Activated CD8-positive, alpha-beta T cell treated with anti-CD3 and anti-CD28 coated beads, Interleukin-2, amount 10 ng/mL, durations not matched to agents 7 days and 5 days (primary cell): ENCODE measurements around the gene CRADD. TPM values are rescaled to one million over a fixed set of nuclear protein-coding genes. Genes with fewer than 3 reads are reported as not detected.

ENCODE experiments used
- ATAC-seq: fragments of 150-1000 bp; cut with Tn5 transposase; one replicate; pipeline ENCODE4 v1.10.0; 2021; ENCODE audit warnings: moderate library complexity
- CTCF ChIA-PET: fragments of 350-600 bp; sonication (Branson Sonifier 250); formaldehyde crosslinking; loops from one replicate; lab custom pipeline; 2021; ENCODE audit warnings: antibody characterized with exemption; lab: Charles Lee
- POLR2A ChIA-PET: fragments of 350-600 bp; sonication (Branson Sonifier 250); formaldehyde crosslinking; loops from one replicate; lab custom pipeline; 2021; ENCODE audit warnings: antibody characterized with exemption; lab: Charles Lee
- DNase-seq: peaks from one replicate; pipeline ENCODE4 v3.0.0-alpha.2; 2020
- H3K27ac Mint-ChIP-seq: one replicate; pipeline ENCODE4 v1.8.0; 2021; ENCODE audit warnings: mild to moderate bottlenecking, mixed read lengths
- H3K27me3 Mint-ChIP-seq: one replicate; pipeline ENCODE4 v1.8.0; 2021; ENCODE audit warnings: low read depth, mixed read lengths
- H3K36me3 Mint-ChIP-seq: one replicate; pipeline ENCODE4 v1.8.0; 2021; ENCODE audit warnings: low read depth, mixed read lengths
- H3K4me1 Mint-ChIP-seq: one replicate; pipeline ENCODE4 v1.8.0; 2021; ENCODE audit warnings: low read depth, mixed read lengths
- H3K4me3 Mint-ChIP-seq: one replicate; pipeline ENCODE4 v1.8.0; 2021; ENCODE audit warnings: mild to moderate bottlenecking, mixed read lengths
- H3K9me3 Mint-ChIP-seq: one replicate; pipeline ENCODE4 v1.8.0; 2022; ENCODE audit warnings: mixed read lengths; ENCODE audit not compliant: insufficient read depth
- total RNA-seq, 2 experiments: library from RNA; stranded (reverse); gene quantifications; one replicate each; pipeline ENCODE4 v1.2.3, GENCODE V29; 2021

Gene CRADD
- total RNA-seq, 2 experiments from 2014 or later: 10.8 to 14.6 TPM

DNA sequence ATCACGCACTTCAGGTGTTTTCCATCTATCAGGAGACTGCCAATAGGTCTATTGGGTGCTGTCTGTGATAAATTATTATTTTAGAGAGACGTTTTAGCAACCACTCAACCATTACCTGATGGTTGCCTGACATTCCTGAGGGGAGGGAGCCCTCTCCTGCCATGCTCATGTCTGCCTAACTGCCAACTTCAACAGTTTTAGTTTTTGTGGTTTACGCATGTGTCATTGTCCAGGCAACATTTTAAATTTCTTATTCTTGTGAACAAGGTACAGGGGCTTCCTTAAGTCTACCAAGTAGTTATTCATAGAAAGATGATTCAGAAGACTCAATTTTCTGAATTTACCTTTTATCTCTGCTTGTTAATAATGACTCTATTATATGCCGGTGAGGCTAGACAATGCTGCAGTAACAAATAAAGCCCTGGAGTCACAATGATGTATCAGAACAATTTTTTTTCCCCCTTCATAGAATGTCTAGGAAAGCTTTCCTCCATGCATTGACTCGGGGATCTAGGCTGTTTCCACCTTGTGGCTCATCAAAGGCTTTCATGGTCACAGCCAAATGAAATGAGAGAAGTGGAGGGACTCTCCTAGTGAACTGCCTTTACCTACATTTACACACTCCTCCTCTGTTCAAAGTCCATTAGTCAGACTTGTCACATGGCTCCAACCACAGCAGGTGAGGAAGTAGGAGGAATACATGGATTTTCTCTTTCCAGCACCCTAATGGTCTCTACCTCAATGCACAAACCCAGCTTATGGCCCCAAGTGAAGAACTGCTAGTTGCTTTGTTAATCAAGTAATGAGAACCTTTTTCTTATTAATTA lies 225.8 kb downstream of the CRADD start:
- no peaks in the 10 kb centered on the region for H3K36me3 Mint-ChIP-seq
- ChIA-PET CTCF (interaction anchor here (1.0 kb wide), 1 partner anchor 22 kb away, joined by 3 read pairs; no protein-coding TSS in a partner anchor), POLR2A (no interaction called here)
- DNase-seq: no peak
- peaks cover 39% of the 10 kb centered on the region for H3K4me1 Mint-ChIP-seq
- ATAC-seq: no peak
- H3K4me3 Mint-ChIP-seq: no peak overlapping the region
- H3K9me3 Mint-ChIP-seq: no peaks in the 10 kb centered on the region
- H3K27ac Mint-ChIP-seq: no peak overlapping the region
- H3K27me3 Mint-ChIP-seq: no peaks in the 10 kb centered on the region

DNA sequence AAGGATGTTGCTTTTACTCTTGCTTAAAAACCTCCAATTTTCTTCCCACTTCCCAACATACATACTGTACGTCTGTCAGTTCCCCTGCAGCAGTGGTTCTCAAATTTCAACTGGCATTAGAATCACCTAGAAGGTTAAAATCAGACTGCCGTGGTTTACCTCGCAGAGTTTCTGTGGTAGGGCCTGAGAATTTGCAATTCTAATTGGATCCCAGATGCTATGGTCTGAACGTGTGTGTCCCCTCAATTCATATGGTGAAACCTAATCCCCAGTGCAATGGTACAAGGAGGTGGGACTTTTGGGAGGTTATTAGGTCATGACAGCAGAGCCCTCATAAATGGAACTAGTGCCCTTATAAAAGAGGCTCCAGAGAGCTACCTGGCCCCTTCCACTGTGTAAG lies 226.9 kb downstream of the CRADD start:
- ChIA-PET CTCF (interaction anchor here (1.0 kb wide), 1 partner anchor 24 kb away, joined by 3 read pairs; no protein-coding TSS in a partner anchor), POLR2A (no interaction called here)
- H3K9me3 Mint-ChIP-seq: no peaks in the 10 kb centered on the region
- ATAC-seq (no peak), DNase-seq (no peak)
- H3K36me3 Mint-ChIP-seq: no peaks in the 10 kb centered on the region
- H3K27ac Mint-ChIP-seq: no peak overlapping the region
- H3K4me1 Mint-ChIP-seq: peaks cover 27% of the 10 kb centered on the region
- no peak overlapping the region for H3K4me3 Mint-ChIP-seq
- H3K27me3 Mint-ChIP-seq: no peaks in the 10 kb centered on the region

DNA sequence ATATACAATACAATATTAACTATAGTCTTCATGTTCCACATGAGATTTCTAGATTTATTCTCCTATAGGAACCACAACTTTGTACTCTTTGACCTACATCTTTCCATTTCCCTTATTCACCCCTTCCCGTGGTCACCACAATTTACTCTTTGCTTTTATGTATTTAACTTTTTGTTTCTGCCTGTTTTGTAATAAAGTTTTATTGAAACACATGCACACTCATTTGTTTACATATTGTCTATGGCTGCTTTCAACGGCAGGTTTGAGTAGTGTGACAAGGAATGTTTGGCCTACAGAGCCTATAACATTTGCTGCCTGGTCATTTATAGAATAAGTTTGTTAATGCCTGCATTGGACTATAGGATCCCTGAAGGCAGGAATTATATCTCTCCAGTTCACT lies 231.1 kb downstream of the CRADD start:
- Mint-ChIP-seq H3K27ac (no peak overlapping the region), H3K9me3 (no peaks in the 10 kb centered on the region), H3K4me1 (peaks cover 14% of the 10 kb centered on the region), H3K36me3 (no peaks in the 10 kb centered on the region), H3K4me3 (no peak overlapping the region), H3K27me3 (no peaks in the 10 kb centered on the region)
- POLR2A ChIA-PET: no interaction called here
- ATAC-seq (no peak), DNase-seq (no peak)
- CTCF ChIA-PET: no interaction called here

- DNase-seq: no peak
- Mint-ChIP-seq H3K4me1 (peaks cover 7% of the 10 kb centered on the region), H3K4me3 (no peak overlapping the region), H3K9me3 (no peaks in the 10 kb centered on the region), H3K27me3 (peaks cover 2% of the 10 kb centered on the region), H3K36me3 (no peaks in the 10 kb centered on the region), H3K27ac (no peak overlapping the region)
- POLR2A ChIA-PET: no interaction called here
- no peak for ATAC-seq
- CTCF ChIA-PET: no interaction called here
Measured at GRCh38 chr12:93908846-93909567, 231.8 kb downstream of the CRADD start.

GRCh38 chr12:93911396-93911795 lies 234.2 kb downstream of the CRADD start:
- Mint-ChIP-seq H3K27ac (no peak overlapping the region), H3K27me3 (peaks cover 5% of the 10 kb centered on the region), H3K9me3 (no peaks in the 10 kb centered on the region), H3K4me1 (no peaks in the 10 kb centered on the region), H3K4me3 (no peak overlapping the region), H3K36me3 (no peaks in the 10 kb centered on the region)
- DNase-seq (no peak), ATAC-seq (no peak)
- CTCF ChIA-PET: no interaction called here
- POLR2A ChIA-PET: no interaction called here

- Mint-ChIP-seq H3K27ac (no peak overlapping the region), H3K36me3 (no peaks in the 10 kb centered on the region), H3K27me3 (peaks cover 5% of the 10 kb centered on the region), H3K4me1 (no peaks in the 10 kb centered on the region), H3K9me3 (no peaks in the 10 kb centered on the region), H3K4me3 (no peak overlapping the region)
- ATAC-seq: no peak
- ChIA-PET POLR2A (no interaction called here), CTCF (no interaction called here)
- DNase-seq: no peak
Measured at GRCh38 chr12:93912086-93912733, 235.0 kb downstream of the CRADD start.

- Mint-ChIP-seq H3K27ac (no peak overlapping the region), H3K36me3 (no peaks in the 10 kb centered on the region), H3K4me1 (no peaks in the 10 kb centered on the region), H3K27me3 (peaks cover 5% of the 10 kb centered on the region), H3K4me3 (no peak overlapping the region), H3K9me3 (no peaks in the 10 kb centered on the region)
- DNase-seq: no peak
- ATAC-seq: no peak
- CTCF ChIA-PET: no interaction called here
- POLR2A ChIA-PET: no interaction called here
Measured at GRCh38 chr12:93913845-93914244, 236.7 kb downstream of the CRADD start.

- ChIA-PET CTCF (no interaction called here), POLR2A (no interaction called here)
- Mint-ChIP-seq H3K36me3 (no peaks in the 10 kb centered on the region), H3K4me1 (no peaks in the 10 kb centered on the region), H3K9me3 (no peaks in the 10 kb centered on the region), H3K27ac (no peak overlapping the region), H3K4me3 (no peak overlapping the region), H3K27me3 (peaks cover 5% of the 10 kb centered on the region)
- DNase-seq (no peak), ATAC-seq (no peak)
Measured at GRCh38 chr12:93914281-93914680, 237.1 kb downstream of the CRADD start.

- ATAC-seq (no peak), DNase-seq (no peak)
- Mint-ChIP-seq H3K4me3 (no peak overlapping the region), H3K27me3 (peaks cover 5% of the 10 kb centered on the region), H3K36me3 (no peaks in the 10 kb centered on the region), H3K4me1 (no peaks in the 10 kb centered on the region), H3K9me3 (no peaks in the 10 kb centered on the region), H3K27ac (no peak overlapping the region)
- POLR2A ChIA-PET: no interaction called here
- CTCF ChIA-PET: no interaction called here
Measured at GRCh38 chr12:93915411-93915810, 238.2 kb downstream of the CRADD start.

DNA sequence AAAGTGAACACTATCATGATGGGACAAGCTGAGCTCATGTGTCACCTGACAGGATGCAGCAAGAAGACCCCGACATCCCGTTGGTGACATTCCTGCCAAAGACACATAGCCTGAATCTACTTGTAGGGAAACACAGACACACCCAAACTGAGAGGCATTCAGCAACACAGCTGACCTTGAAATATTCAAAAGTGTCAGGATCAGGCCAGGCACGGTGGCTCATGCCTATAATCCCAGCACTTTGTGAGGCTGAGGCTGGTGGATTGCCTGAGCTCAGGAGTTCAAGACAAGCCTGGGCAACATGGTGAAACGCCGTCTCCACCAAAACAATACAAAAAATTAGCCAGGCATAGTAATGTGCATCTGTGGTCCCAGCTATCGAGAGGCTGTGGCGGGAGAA lies 239.2 kb downstream of the CRADD start:
- ChIA-PET CTCF (no interaction called here), POLR2A (no interaction called here)
- H3K27me3 Mint-ChIP-seq: peaks cover 5% of the 10 kb centered on the region
- ATAC-seq (no peak), DNase-seq (no peak)
- no peaks in the 10 kb centered on the region for H3K36me3 Mint-ChIP-seq
- H3K4me1 Mint-ChIP-seq: no peaks in the 10 kb centered on the region
- no peaks in the 10 kb centered on the region for H3K9me3 Mint-ChIP-seq
- no peak overlapping the region for H3K27ac Mint-ChIP-seq
- no peak overlapping the region for H3K4me3 Mint-ChIP-seq

DNA sequence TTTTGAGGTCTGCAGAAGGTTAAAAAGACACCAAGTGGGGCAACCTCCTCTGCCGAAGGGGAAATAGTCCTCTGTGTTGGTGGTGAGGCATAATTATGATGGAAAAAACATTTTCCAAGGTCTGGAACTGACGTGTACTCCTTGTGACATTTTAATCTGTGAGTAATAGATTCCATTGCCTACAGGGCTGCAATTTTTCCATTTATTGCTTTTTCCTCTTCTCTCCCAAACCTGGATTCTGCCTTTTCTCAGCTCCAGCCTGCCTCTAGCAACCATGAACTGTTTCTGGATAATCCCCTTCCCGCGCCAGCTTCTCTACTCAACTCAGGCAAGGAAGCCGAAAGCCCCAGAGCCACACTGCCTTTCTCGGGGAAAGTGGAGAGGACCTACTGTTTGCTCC lies 241.1 kb downstream of the CRADD start:
- no peak overlapping the region for H3K27ac Mint-ChIP-seq
- ATAC-seq: no peak
- H3K9me3 Mint-ChIP-seq: no peaks in the 10 kb centered on the region
- H3K4me3 Mint-ChIP-seq: no peak overlapping the region
- ChIA-PET CTCF (no interaction called here), POLR2A (no interaction called here)
- no peak for DNase-seq
- no peaks in the 10 kb centered on the region for H3K4me1 Mint-ChIP-seq
- no peaks in the 10 kb centered on the region for H3K36me3 Mint-ChIP-seq
- H3K27me3 Mint-ChIP-seq: peaks cover 5% of the 10 kb centered on the region

- CTCF ChIA-PET: no interaction called here
- H3K9me3 Mint-ChIP-seq: no peaks in the 10 kb centered on the region
- POLR2A ChIA-PET: no interaction called here
- ATAC-seq (no peak), DNase-seq (no peak)
- no peak overlapping the region for H3K27ac Mint-ChIP-seq
- no peaks in the 10 kb centered on the region for H3K36me3 Mint-ChIP-seq
- H3K4me1 Mint-ChIP-seq: peaks cover under 1% of the 10 kb centered on the region
- H3K27me3 Mint-ChIP-seq: peaks cover 3% of the 10 kb centered on the region
- no peak overlapping the region for H3K4me3 Mint-ChIP-seq
Measured at GRCh38 chr12:93918900-93919299, 241.7 kb downstream of the CRADD start.
